T-helper 17 cell (primary cell): ENCODE measurements around the gene FSHR. TPM values are rescaled to one million over a fixed set of nuclear protein-coding genes. Genes with fewer than 3 reads are reported as not detected.

Experiments used
- ATAC-seq: fragments of 150-1000 bp; cut with Tn5 transposase; 2 replicates; pipeline ENCODE4 v1.10.0; 2021; ENCODE audit warnings: mild to moderate bottlenecking, moderate library complexity
- DNase-seq, 3 donors: peaks; one replicate each; pipeline versions ENCODE4 v3.0.0 to v3.0.0-alpha.2; 2020 to 2021
- H3K9me3 ChIP-seq: one replicate; pipeline ENCODE4 v1.7.0; 2013; ENCODE audit warnings: low read length, mild to moderate bottlenecking; ENCODE audit not compliant: control insufficient read depth, poor library complexity, severe bottlenecking
- H3K27ac Mint-ChIP-seq: one replicate; pipeline ENCODE4 v1.8.0; 2022; ENCODE audit warnings: mild to moderate bottlenecking, moderate library complexity, mixed read lengths
- H3K27me3 Mint-ChIP-seq: one replicate; pipeline ENCODE4 v1.8.0; 2022; ENCODE audit warnings: mixed read lengths
- H3K36me3 Mint-ChIP-seq: one replicate; pipeline ENCODE4 v1.8.0; 2022; ENCODE audit warnings: low read depth, mixed read lengths
- H3K4me1 Mint-ChIP-seq: one replicate; pipeline ENCODE4 v1.8.0; 2022; ENCODE audit warnings: mild to moderate bottlenecking, mixed read lengths
- H3K4me3 Mint-ChIP-seq: one replicate; pipeline ENCODE4 v1.8.0; 2022; ENCODE audit warnings: mild to moderate bottlenecking, moderate library complexity, mixed read lengths
- total RNA-seq, 4 donors: library from RNA in 2 of 4; stranded (reverse) in 2 of 4; gene quantifications; one replicate each; pipeline ENCODE4 v1.2.3 and lab custom pipeline; 2022 to 2026

The FSHR gene
- total RNA-seq, 2 donors from 2014 or later: not detected

DNA sequence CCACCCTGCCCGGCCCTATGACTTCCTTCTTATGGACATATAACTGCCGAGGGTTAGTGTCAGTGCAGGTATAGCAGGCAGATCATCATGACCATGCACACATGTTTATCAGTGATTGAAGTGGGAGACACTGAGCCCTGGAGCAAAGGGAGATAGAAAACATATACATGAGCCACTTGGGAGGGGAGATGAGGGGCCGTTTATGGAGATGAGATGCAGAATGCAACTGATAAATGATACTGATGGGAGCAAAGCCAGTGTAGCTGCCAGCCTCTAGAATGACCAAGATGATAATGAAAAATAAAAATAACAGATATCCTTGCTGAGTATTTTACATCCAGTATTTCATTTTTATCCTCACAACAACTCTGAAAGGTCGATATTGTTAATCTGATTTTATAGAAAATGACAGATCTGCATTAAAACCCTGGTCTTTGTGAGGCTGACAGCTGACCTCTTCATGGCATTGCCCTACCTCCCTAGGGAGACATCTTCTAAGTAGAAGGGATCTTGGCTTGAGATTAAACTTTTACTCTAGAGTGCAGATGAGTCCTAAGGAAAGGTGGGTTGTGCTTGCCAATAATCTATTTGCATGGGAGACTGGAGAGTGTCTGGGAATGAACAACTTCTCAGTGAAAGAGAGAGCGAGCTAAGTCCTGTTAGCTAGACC, 220.4 kb downstream of the FSHR start:
- no peak overlapping the region for H3K4me3 Mint-ChIP-seq
- DNase-seq: no peak
- no peak for ATAC-seq
- H3K27me3 Mint-ChIP-seq: peaks cover 14% of the 10 kb centered on the region
- H3K9me3 ChIP-seq: no peaks in the 10 kb centered on the region
- no peaks in the 10 kb centered on the region for H3K4me1 Mint-ChIP-seq
- peaks cover 2% of the 10 kb centered on the region for H3K36me3 Mint-ChIP-seq
- H3K27ac Mint-ChIP-seq: no peak overlapping the region

DNA sequence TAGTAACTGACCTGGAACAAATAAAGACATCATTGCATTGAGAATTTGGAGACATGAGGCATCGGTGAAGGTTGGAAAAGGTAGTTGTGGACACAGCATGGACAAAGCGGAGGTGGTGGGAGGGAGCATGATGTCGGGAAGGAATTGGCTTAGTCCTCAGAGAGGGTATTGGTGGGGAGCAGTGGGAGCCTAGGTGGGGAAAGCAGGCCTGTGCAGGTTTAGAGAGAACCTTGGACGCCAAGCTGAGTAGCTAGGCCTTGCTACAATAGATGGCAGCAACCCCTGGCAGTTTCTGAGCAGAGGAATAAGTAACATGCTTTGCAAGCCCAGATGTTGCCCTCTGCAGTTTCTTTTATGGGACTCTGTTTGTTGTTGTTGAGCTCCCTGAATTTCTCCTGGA, 221.6 kb downstream of the FSHR start:
- DNase-seq (no peak), ATAC-seq (no peak)
- no peaks in the 10 kb centered on the region for H3K4me1 Mint-ChIP-seq
- no peaks in the 10 kb centered on the region for H3K9me3 ChIP-seq
- H3K27me3 Mint-ChIP-seq: peaks cover 6% of the 10 kb centered on the region
- no peaks in the 10 kb centered on the region for H3K36me3 Mint-ChIP-seq
- no peak overlapping the region for H3K27ac Mint-ChIP-seq
- no peak overlapping the region for H3K4me3 Mint-ChIP-seq

GRCh38 chr2:48929571-48930301, 224.6 kb downstream of the FSHR start:
- Mint-ChIP-seq H3K27me3 (no peaks in the 10 kb centered on the region), H3K4me1 (no peaks in the 10 kb centered on the region), H3K36me3 (no peaks in the 10 kb centered on the region), H3K27ac (no peak overlapping the region), H3K4me3 (no peak overlapping the region)
- no peak for ATAC-seq
- no peaks in the 10 kb centered on the region for H3K9me3 ChIP-seq
- no peak for DNase-seq

DNA sequence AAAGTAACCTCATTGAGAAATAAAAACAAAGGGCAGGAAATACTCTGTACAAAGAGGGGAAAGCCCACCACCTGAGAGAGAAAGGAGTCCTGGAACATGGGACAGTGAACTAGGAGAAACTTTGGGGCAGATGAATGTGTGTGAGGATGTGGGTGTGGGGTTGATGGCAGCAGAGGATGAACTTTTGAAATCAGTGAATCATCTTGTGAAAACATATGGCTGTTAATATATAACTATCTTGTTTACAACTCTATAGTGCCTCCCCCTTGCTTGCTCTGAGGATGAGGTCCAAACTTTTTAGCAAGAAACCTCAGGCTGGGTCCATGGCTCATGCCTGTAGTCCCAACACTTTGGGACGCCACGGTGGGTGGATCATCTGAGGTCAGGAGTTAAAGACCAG, 227.0 kb downstream of the FSHR start:
- no peak overlapping the region for H3K4me3 Mint-ChIP-seq
- DNase-seq (no peak), ATAC-seq (no peak)
- H3K9me3 ChIP-seq: no peaks in the 10 kb centered on the region
- no peaks in the 10 kb centered on the region for H3K4me1 Mint-ChIP-seq
- no peaks in the 10 kb centered on the region for H3K27me3 Mint-ChIP-seq
- no peak overlapping the region for H3K27ac Mint-ChIP-seq
- H3K36me3 Mint-ChIP-seq: no peaks in the 10 kb centered on the region

DNA sequence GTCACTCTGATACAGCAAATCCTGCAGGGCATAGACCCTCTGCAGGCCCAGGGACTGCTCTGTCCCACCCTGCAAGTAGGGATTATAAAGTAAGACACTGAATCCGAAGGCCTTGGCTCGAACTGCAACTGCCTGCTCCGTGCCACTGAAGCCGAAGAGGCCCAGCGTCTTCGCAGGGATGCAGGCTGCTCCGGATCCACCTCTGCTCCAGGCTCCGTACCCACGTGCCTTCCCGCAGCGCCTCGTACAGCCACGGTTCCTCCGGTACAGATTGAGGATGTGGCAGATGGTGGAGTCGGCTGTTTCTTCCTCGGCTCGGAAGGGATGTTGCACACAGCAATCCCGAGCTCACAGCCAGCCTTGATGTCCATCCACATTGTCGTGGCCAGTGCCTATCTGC, 238.4 kb downstream of the FSHR start:
- H3K9me3 ChIP-seq: no peaks in the 10 kb centered on the region
- no peak overlapping the region for H3K4me3 Mint-ChIP-seq
- peaks cover 10% of the 10 kb centered on the region for H3K27me3 Mint-ChIP-seq
- H3K27ac Mint-ChIP-seq: no peak overlapping the region
- ATAC-seq (no peak), DNase-seq (no peak)
- H3K4me1 Mint-ChIP-seq: no peaks in the 10 kb centered on the region
- no peaks in the 10 kb centered on the region for H3K36me3 Mint-ChIP-seq

GRCh38 chr2:48915227-48915626, 239.1 kb downstream of the FSHR start:
- Mint-ChIP-seq H3K36me3 (no peaks in the 10 kb centered on the region), H3K27ac (no peak overlapping the region), H3K27me3 (peaks cover 10% of the 10 kb centered on the region), H3K4me1 (no peaks in the 10 kb centered on the region), H3K4me3 (no peak overlapping the region)
- ATAC-seq (no peak), DNase-seq (no peak)
- H3K9me3 ChIP-seq: no peaks in the 10 kb centered on the region

DNA sequence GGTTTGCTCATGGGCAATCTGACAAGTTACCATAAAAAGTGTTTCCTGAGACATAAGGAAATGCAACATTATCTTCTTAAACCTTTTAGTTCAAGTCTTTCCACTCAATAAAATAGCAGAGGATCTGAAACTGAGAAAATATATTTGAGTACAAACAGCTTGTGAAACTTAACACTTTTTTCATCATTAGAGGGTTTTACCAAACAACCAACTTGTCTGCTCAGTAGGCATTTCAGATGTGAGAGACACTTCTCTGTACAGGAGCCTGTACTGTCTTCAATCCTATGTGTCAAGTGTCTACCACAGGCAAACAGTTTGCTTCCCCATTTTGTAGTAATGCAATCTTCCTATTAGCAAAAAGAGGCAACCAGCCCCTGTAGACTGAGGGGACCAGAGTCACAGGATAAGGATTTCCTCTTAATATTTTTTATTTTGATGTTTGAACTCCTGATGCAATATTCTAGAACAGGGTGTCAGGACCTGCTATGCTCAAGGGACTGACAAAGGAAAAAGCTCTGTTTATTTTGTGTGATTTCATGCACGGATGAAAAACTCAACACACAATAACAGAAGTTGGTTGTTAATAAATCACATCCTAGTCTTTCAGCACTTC, 239.7 kb downstream of the FSHR start:
- no peaks in the 10 kb centered on the region for H3K9me3 ChIP-seq
- H3K4me1 Mint-ChIP-seq: no peaks in the 10 kb centered on the region
- DNase-seq (no peak), ATAC-seq (no peak)
- H3K36me3 Mint-ChIP-seq: no peaks in the 10 kb centered on the region
- H3K4me3 Mint-ChIP-seq: no peak overlapping the region
- no peak overlapping the region for H3K27ac Mint-ChIP-seq
- peaks cover 10% of the 10 kb centered on the region for H3K27me3 Mint-ChIP-seq
